Ascending aorta (tissue), 2 donors: ENCODE measurements around the gene SORD. TPM values are rescaled to one million over a fixed set of nuclear protein-coding genes. Genes with fewer than 3 reads are reported as not detected.
"Not testable (repeated sequence)": the region's sequence is repeated elsewhere in the genome, so short reads cannot be mapped to it uniquely, and the experiment has no call there.

ENCODE experiments used
- DNase-seq, 2 donors: peaks; one replicate each; pipeline ENCODE4 v3.0.0-alpha.2; 2019; ENCODE audit warnings: low spot score in 2 of 2
- H3K27ac ChIP-seq, 2 donors: fragments of 200-600 bp; sonication (generic); one replicate each; pipeline ENCODE4 v1.5.1; 2016 to 2017; ENCODE audit warnings: mild to moderate bottlenecking in 1 of 2
- H3K27me3 ChIP-seq: fragments of 200-600 bp; sonication (generic); one replicate; pipeline ENCODE4 v1.5.1; 2017
- H3K36me3 ChIP-seq, 2 donors: fragments of 200-600 bp; sonication (generic); one replicate each; pipeline ENCODE4 v1.5.1; 2016
- H3K4me1 ChIP-seq, 2 donors: fragments of 200-600 bp; sonication (generic); one replicate each; pipeline ENCODE4 v1.5.1; 2016 to 2017; ENCODE audit warnings: mild to moderate bottlenecking in 1 of 2
- H3K4me3 ChIP-seq, 2 donors: fragments of 200-600 bp; sonication (generic); one replicate each; pipeline ENCODE4 v1.5.1; 2016 to 2017; ENCODE audit warnings: mild to moderate bottlenecking in 1 of 2
- H3K9me3 ChIP-seq, 2 donors: fragments of 200-600 bp; sonication (generic); one replicate each; pipeline ENCODE4 v1.5.1; 2016
- intact Hi-C: fragments of 100-400 bp; cut with DNase I; formaldehyde crosslinking; loops from one replicate; pipeline ENCODE4 v1.15.1; 2023
- total RNA-seq: library from RNA; depleted of rRNA; stranded (reverse); fragments of >200 nt; gene quantifications from one replicate; pipeline ENCODE4 v1.1.0, GENCODE V29; 2016
- TF ChIP-seq, protein P1 (sequence below), 3 experiments: fragments of 200-600 bp in 2 of 3; fragments of 450-650 bp in 1 of 3; sonication (generic) in 2 of 3; IDR thresholded peaks; one replicate each; pipeline ENCODE4 v1.5.1; 2016 to 2019; ENCODE audit warnings: antibody characterized with exemption in 3 of 3, mild to moderate bottlenecking in 1 of 3, moderate library complexity in 1 of 3

Gene SORD
- total RNA-seq, 1 donor from 2014 or later: 6.5 TPM

GRCh38 chr15:44999105-44999504 lies 23.9 kb upstream of the SORD start:
- Histone ChIP-seq H3K27ac (no peak overlapping the region), H3K9me3 (no peaks in the 10 kb centered on the region), H3K27me3 (no peaks in the 10 kb centered on the region), H3K36me3 (no peaks in the 10 kb centered on the region), H3K4me3 (no peak overlapping the region), H3K4me1 (no peaks in the 10 kb centered on the region)
- no peak for DNase-seq
- TF ChIP-seq, protein P1, sequence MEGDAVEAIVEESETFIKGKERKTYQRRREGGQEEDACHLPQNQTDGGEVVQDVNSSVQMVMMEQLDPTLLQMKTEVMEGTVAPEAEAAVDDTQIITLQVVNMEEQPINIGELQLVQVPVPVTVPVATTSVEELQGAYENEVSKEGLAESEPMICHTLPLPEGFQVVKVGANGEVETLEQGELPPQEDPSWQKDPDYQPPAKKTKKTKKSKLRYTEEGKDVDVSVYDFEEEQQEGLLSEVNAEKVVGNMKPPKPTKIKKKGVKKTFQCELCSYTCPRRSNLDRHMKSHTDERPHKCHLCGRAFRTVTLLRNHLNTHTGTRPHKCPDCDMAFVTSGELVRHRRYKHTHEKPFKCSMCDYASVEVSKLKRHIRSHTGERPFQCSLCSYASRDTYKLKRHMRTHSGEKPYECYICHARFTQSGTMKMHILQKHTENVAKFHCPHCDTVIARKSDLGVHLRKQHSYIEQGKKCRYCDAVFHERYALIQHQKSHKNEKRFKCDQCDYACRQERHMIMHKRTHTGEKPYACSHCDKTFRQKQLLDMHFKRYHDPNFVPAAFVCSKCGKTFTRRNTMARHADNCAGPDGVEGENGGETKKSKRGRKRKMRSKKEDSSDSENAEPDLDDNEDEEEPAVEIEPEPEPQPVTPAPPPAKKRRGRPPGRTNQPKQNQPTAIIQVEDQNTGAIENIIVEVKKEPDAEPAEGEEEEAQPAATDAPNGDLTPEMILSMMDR (IDR thresholded peaks at IDR 0.05): no peak
- intact Hi-C loops: no loop called here

DNA sequence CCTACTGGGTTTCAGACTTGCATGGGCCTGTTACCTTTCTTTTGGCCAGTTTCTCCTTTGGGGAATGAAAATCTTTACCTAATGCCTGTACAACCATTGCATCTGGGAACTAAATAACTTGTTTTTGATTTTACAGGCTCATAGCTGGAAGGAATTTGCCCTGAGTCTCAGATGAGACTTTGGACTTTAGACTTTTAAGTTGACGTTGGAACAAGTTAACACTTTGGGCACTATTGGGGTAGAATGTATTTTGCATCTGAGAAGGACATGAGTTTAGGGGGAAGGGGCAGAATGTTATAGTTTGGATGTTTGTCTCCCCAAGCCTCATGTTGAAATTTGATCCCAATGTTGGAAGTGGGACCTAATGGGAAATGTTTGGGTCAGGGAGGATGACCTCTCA lies 21.8 kb upstream of the SORD start:
- H3K4me3 ChIP-seq, intact Hi-C loops, H3K36me3 ChIP-seq, H3K27ac ChIP-seq, H3K27me3 ChIP-seq, H3K4me1 ChIP-seq, DNase-seq, H3K9me3 ChIP-seq: not testable (repeated sequence)

- H3K4me3 ChIP-seq, H3K27me3 ChIP-seq, intact Hi-C loops, H3K4me1 ChIP-seq, H3K9me3 ChIP-seq, H3K27ac ChIP-seq, DNase-seq, H3K36me3 ChIP-seq: not testable (repeated sequence)
Observed at GRCh38 chr15:45003731-45004410, 19.1 kb upstream of the SORD start.

- H3K4me3 ChIP-seq, H3K36me3 ChIP-seq, H3K27me3 ChIP-seq, DNase-seq, H3K27ac ChIP-seq, intact Hi-C loops, H3K9me3 ChIP-seq, H3K4me1 ChIP-seq: not testable (repeated sequence)
Observed at GRCh38 chr15:45004590-45005175, 18.3 kb upstream of the SORD start.

GRCh38 chr15:45009046-45009445 lies 13.9 kb upstream of the SORD start:
- DNase-seq: no peak
- no peaks in the 10 kb centered on the region for H3K9me3 ChIP-seq
- intact Hi-C loops: no loop called here
- H3K36me3 ChIP-seq: no peaks in the 10 kb centered on the region
- H3K27me3 ChIP-seq: no peaks in the 10 kb centered on the region
- H3K4me1 ChIP-seq: no peaks in the 10 kb centered on the region
- TF ChIP-seq, protein P1 (IDR thresholded peaks at IDR 0.05): no peak
- no peak overlapping the region for H3K27ac ChIP-seq
- H3K4me3 ChIP-seq: no peak overlapping the region

DNA sequence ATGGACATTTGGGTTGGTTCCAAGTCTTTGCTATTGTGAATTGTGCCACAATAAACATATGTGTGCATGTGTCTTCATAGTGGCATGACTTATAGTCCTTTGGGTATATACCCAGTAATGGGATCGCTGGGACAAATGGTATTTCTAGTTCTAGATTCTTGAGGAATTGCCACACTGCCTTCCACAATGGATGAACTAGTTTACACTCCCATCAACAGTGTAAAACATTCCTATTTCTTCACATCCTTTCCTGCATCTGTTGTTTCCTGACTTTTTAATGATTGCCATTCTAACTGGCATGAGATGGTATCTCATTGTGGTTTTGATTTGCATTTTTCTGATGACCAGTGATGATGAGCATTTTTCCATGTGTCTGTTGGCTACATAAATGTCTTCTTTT lies 7.9 kb upstream of the SORD start:
- H3K27ac ChIP-seq, DNase-seq, H3K36me3 ChIP-seq, intact Hi-C loops, H3K4me1 ChIP-seq, H3K9me3 ChIP-seq, H3K27me3 ChIP-seq, H3K4me3 ChIP-seq: not testable (repeated sequence)

DNA sequence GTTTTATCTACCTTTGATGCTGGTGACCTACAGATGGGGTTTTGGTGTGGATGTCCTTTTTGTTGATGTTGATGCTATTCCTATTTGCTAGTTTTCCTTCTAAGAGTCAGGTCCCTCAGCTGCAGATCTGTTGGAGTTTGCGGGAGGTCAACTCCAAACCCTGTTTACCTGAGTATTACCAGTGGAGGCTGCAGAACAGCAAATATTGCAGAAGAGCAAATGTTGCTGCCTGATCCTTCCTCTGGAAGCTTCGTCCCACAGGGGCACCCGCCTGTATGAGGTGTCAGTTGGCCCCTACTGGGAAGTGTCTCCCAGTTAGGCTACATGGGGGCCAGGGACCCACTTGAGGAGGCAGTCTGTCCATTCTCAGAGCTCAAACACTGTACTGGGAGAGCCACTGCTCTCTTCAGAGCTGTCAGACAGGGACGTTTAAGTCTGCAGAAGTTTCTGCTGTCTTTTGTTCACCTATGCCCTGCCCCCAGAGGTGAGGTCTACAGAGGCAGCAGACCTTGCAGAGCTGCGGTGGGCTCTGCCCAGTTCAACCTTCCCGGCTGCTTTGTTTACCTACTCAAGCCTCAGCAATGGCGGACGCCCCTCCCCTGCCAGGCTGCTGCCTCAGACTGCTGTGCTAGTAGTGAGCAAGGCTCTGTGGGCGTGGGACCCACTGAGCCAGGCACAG lies 2.6 kb upstream of the SORD start:
- not testable (repeated sequence) for H3K36me3 ChIP-seq

DNA sequence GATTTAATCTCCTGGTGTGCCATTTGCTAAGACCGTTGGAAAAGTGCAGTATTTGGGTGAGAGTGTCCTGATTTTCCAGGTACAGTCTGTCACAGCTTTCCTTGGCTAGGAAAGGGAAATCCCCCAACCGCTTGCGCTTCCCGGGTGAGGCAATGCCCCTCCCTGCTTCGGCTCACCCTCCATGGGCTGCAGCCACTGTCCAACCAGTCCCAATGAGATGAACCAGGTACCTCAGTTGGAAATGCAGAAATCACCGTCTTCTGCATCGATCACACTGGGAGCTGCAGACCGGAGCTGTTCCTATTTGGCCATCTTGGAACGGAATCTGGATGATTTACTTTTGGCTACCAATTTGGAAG lies 2.1 kb upstream of the SORD start:
- H3K27ac ChIP-seq, intact Hi-C loops, DNase-seq, H3K27me3 ChIP-seq, H3K9me3 ChIP-seq, H3K4me3 ChIP-seq, H3K36me3 ChIP-seq: not testable (repeated sequence)
- peaks cover 0 to 12% of the 10 kb centered on the region in 2 donors for H3K4me1 ChIP-seq

More for the DNA sequence above, 2.6 kb upstream of the SORD start:
- H3K27me3 ChIP-seq, H3K9me3 ChIP-seq, H3K27ac ChIP-seq, DNase-seq, intact Hi-C loops, H3K4me3 ChIP-seq: not testable (repeated sequence)
- peaks cover 0 to 12% of the 10 kb centered on the region in 2 donors for H3K4me1 ChIP-seq
